Muscle layer of duodenum (tissue), 2 donors: ENCODE data around the gene CHRNA9.

ENCODE experiments used
- H3K27ac ChIP-seq: one replicate; pipeline ENCODE4 v1.7.0; 2013; ENCODE audit warnings: mild to moderate bottlenecking, low read length
- H3K27me3 ChIP-seq: one replicate; pipeline ENCODE4 v1.7.0; 2013; ENCODE audit warnings: low read depth, mild to moderate bottlenecking, control low read depth, low read length
- H3K36me3 ChIP-seq, 2 donors: one replicate each; pipeline ENCODE4 v1.7.0; 2013; ENCODE audit warnings: low read length in 2 of 2, control low read depth in 1 of 2, mild to moderate bottlenecking in 1 of 2; ENCODE audit not compliant: insufficient read depth in 2 of 2, control insufficient read depth in 1 of 2
- H3K4me1 ChIP-seq, 2 donors: one replicate each; pipeline ENCODE4 v1.7.0; 2013; ENCODE audit warnings: low read length in 2 of 2, mild to moderate bottlenecking in 2 of 2, control low read depth in 1 of 2, moderate library complexity in 1 of 2; ENCODE audit not compliant: insufficient read depth in 2 of 2, control insufficient read depth in 1 of 2
- H3K4me3 ChIP-seq, 2 donors: one replicate each; pipeline ENCODE4 v1.7.0; 2013; ENCODE audit warnings: low read length in 2 of 2, low read depth in 1 of 2, mild to moderate bottlenecking in 1 of 2
- H3K9me3 ChIP-seq, 2 donors: one replicate each; pipeline ENCODE4 v1.7.0; 2013; ENCODE audit warnings: low read length in 2 of 2, control low read depth in 1 of 2, mild to moderate bottlenecking in 1 of 2; ENCODE audit not compliant: control insufficient read depth in 1 of 2
- donor health status: healthy.

Gene CHRNA9

GRCh38 chr4:40311811-40312346 is 23.3 kb upstream of the CHRNA9 start:
- Histone ChIP-seq H3K27ac (no peak overlapping the region), H3K9me3 (no peaks in the 10 kb centered on the region), H3K36me3 (peaks cover 0 to 5% of the 10 kb centered on the region in 2 donors), H3K4me1 (peaks cover 10 to 11% of the 10 kb centered on the region in 2 donors), H3K27me3 (no peaks in the 10 kb centered on the region), H3K4me3 (no peak overlapping the region)

GRCh38 chr4:40314951-40315350 is 20.2 kb upstream of the CHRNA9 start:
- Histone ChIP-seq H3K4me3 (no peak overlapping the region), H3K36me3 (peaks cover 0 to 5% of the 10 kb centered on the region in 2 donors), H3K27me3 (no peaks in the 10 kb centered on the region), H3K27ac (no peak overlapping the region), H3K9me3 (no peaks in the 10 kb centered on the region), H3K4me1 (peaks cover 0 to 10% of the 10 kb centered on the region in 2 donors)

- Histone ChIP-seq H3K27me3 (no peaks in the 10 kb centered on the region), H3K4me3 (peak overlapping the region; percentile 47 to 51), H3K27ac (peak overlapping the region; percentile 76), H3K36me3 (peaks cover 0 to 5% of the 10 kb centered on the region in 2 donors), H3K4me1 (peaks cover 0 to 10% of the 10 kb centered on the region in 2 donors), H3K9me3 (no peaks in the 10 kb centered on the region)
Observed at GRCh38 chr4:40316333-40316781, 18.8 kb upstream of the CHRNA9 start.

GRCh38 chr4:40316782-40317635 is 18.1 kb upstream of the CHRNA9 start:
- Histone ChIP-seq H3K36me3 (peaks cover 0 to 5% of the 10 kb centered on the region in 2 donors), H3K4me3 (peak overlapping the region; percentile 47 to 51), H3K9me3 (no peaks in the 10 kb centered on the region), H3K27me3 (no peaks in the 10 kb centered on the region), H3K4me1 (peaks cover 0 to 11% of the 10 kb centered on the region in 2 donors), H3K27ac (peak overlapping the region; percentile 76)

GRCh38 chr4:40317916-40318658 is 17.0 kb upstream of the CHRNA9 start:
- no peak overlapping the region for H3K27ac ChIP-seq
- H3K9me3 ChIP-seq: no peaks in the 10 kb centered on the region
- H3K27me3 ChIP-seq: no peaks in the 10 kb centered on the region
- H3K36me3 ChIP-seq: peaks cover 0 to 5% of the 10 kb centered on the region in 2 donors
- H3K4me1 ChIP-seq: peaks cover 0 to 20% of the 10 kb centered on the region in 2 donors
- H3K4me3 ChIP-seq: no peak overlapping the region

GRCh38 chr4:40321574-40322275 is 13.4 kb upstream of the CHRNA9 start:
- Histone ChIP-seq H3K4me1 (peaks cover 0 to 16% of the 10 kb centered on the region in 2 donors), H3K27me3 (no peaks in the 10 kb centered on the region), H3K27ac (no peak overlapping the region), H3K36me3 (peaks cover 0 to 1% of the 10 kb centered on the region in 2 donors), H3K4me3 (no peak overlapping the region), H3K9me3 (no peaks in the 10 kb centered on the region)

- no peaks in the 10 kb centered on the region for H3K9me3 ChIP-seq
- H3K27me3 ChIP-seq: no peaks in the 10 kb centered on the region
- H3K36me3 ChIP-seq: no peaks in the 10 kb centered on the region
- H3K4me1 ChIP-seq: peaks cover 0 to 10% of the 10 kb centered on the region in 2 donors
- no peak overlapping the region for H3K4me3 ChIP-seq
- H3K27ac ChIP-seq: no peak overlapping the region
Observed at GRCh38 chr4:40322811-40323210, 12.3 kb upstream of the CHRNA9 start.

GRCh38 chr4:40323866-40324265 is 11.3 kb upstream of the CHRNA9 start:
- Histone ChIP-seq H3K9me3 (no peaks in the 10 kb centered on the region), H3K36me3 (no peaks in the 10 kb centered on the region), H3K4me3 (no peak overlapping the region), H3K27ac (no peak overlapping the region), H3K4me1 (peaks cover 0 to 10% of the 10 kb centered on the region in 2 donors), H3K27me3 (no peaks in the 10 kb centered on the region)

- H3K36me3 ChIP-seq: no peaks in the 10 kb centered on the region
- no peak overlapping the region for H3K4me3 ChIP-seq
- H3K4me1 ChIP-seq: peaks cover 0 to 10% of the 10 kb centered on the region in 2 donors
- H3K27me3 ChIP-seq: no peaks in the 10 kb centered on the region
- no peaks in the 10 kb centered on the region for H3K9me3 ChIP-seq
- no peak overlapping the region for H3K27ac ChIP-seq
Observed at GRCh38 chr4:40325406-40326019, 9.6 kb upstream of the CHRNA9 start.

- no peaks in the 10 kb centered on the region for H3K36me3 ChIP-seq
- H3K27me3 ChIP-seq: no peaks in the 10 kb centered on the region
- no peak overlapping the region for H3K27ac ChIP-seq
- H3K9me3 ChIP-seq: no peaks in the 10 kb centered on the region
- peaks cover 0 to 6% of the 10 kb centered on the region in 2 donors for H3K4me1 ChIP-seq
- H3K4me3 ChIP-seq: no peak overlapping the region
Observed at GRCh38 chr4:40327340-40327739, 7.8 kb upstream of the CHRNA9 start.
